SK-N-MC (cell line): ENCODE data around the gene CDK5RAP1.

Source experiments
- EZH2 ChIP-seq: fragments of 200-600 bp; sonication (generic); IDR thresholded peaks from one replicate; pipeline ENCODE4 v1.6.1; 2017; ENCODE audit warnings: antibody characterized with exemption
- FOXP2 ChIP-seq: optimal IDR thresholded peaks from 2 replicates; pipeline ENCODE3; 2011; ENCODE audit warnings: mild to moderate bottlenecking, moderate library complexity; ENCODE audit not compliant: insufficient read depth; ENCODE audit errors: extremely low read length, control extremely low read depth
- POLR2AphosphoS5 ChIP-seq: IDR thresholded peaks from 2 replicates; pipeline ENCODE4 v1.6.1; 2012; ENCODE audit warnings: mild to moderate bottlenecking, low read depth, low read length, borderline replicate concordance

- TF ChIP-seq POLR2AphosphoS5 (no peak), FOXP2 (no peak), EZH2 (no peak)
Observed at GRCh38 chr20:33318096-33318429, 83.3 kb downstream of the CDK5RAP1 start.
